Mammary epithelial cell (primary cell): ENCODE results near the gene VASN.

ENCODE experiments used
- EZH2 ChIP-seq: IDR thresholded peaks from 2 replicates; pipeline ENCODE4 v1.6.1; 2012; ENCODE audit warnings: low read length, inconsistent platforms, borderline replicate concordance
- TF ChIP-seq, protein P1 (sequence below), 2 donors: IDR thresholded peaks in 1 of 2; conservative IDR thresholded peaks in 1 of 2; 2 replicates each; pipeline ENCODE4 v1.5.1; 2011 to 2012; ENCODE audit warnings: inconsistent platforms in 2 of 2, low read length in 2 of 2, mild to moderate bottlenecking in 2 of 2, control low read depth in 1 of 2, low read depth in 1 of 2; ENCODE audit not compliant: insufficient read depth in 1 of 2; ENCODE audit errors: extremely low read depth in 1 of 2

DNA sequence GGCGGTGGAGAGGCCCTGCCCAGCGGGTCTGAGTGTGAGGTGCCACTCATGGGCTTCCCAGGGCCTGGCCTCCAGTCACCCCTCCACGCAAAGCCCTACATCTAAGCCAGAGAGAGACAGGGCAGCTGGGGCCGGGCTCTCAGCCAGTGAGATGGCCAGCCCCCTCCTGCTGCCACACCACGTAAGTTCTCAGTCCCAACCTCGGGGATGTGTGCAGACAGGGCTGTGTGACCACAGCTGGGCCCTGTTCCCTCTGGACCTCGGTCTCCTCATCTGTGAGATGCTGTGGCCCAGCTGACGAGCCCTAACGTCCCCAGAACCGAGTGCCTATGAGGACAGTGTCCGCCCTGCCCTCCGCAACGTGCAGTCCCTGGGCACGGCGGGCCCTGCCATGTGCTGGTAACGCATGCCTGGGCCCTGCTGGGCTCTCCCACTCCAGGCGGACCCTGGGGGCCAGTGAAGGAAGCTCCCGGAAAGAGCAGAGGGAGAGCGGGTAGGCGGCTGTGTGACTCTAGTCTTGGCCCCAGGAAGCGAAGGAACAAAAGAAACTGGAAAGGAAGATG, 11.2 kb downstream of the VASN start:
- TF ChIP-seq, protein P1, sequence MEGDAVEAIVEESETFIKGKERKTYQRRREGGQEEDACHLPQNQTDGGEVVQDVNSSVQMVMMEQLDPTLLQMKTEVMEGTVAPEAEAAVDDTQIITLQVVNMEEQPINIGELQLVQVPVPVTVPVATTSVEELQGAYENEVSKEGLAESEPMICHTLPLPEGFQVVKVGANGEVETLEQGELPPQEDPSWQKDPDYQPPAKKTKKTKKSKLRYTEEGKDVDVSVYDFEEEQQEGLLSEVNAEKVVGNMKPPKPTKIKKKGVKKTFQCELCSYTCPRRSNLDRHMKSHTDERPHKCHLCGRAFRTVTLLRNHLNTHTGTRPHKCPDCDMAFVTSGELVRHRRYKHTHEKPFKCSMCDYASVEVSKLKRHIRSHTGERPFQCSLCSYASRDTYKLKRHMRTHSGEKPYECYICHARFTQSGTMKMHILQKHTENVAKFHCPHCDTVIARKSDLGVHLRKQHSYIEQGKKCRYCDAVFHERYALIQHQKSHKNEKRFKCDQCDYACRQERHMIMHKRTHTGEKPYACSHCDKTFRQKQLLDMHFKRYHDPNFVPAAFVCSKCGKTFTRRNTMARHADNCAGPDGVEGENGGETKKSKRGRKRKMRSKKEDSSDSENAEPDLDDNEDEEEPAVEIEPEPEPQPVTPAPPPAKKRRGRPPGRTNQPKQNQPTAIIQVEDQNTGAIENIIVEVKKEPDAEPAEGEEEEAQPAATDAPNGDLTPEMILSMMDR (conservative IDR thresholded peaks at IDR 0.05 in 1 of 2, IDR thresholded peaks at IDR 0.05 in 1 of 2; ENCODE audit: extremely low read depth in 1 of 2, insufficient read depth in 1 of 2, low read depth in 1 of 2, low read length in 2 of 2) = no peak
- no peak for TF ChIP-seq EZH2
